ENCODE results near the gene RNF214. TPM values are rescaled to one million over a fixed set of nuclear protein-coding genes. Genes with fewer than 3 reads are reported as not detected.

RNF214 gene
- total RNA-seq, 1 donor from 2014 or later = 5.8 TPM

GRCh38 chr11:117313828-117314768 is 81.6 kb downstream of the RNF214 start:
- FAIRE-seq (peak; percentile 36), DNase-seq (ENCODE audit: low read depth) (no peak)
- H3K36me3 ChIP-seq (ENCODE audit: control insufficient read depth, insufficient read depth, low read length) = no peaks in the 10 kb centered on the region
- H3K27me3 ChIP-seq (ENCODE audit: control insufficient read depth, insufficient read depth, low read length) = no peaks in the 10 kb centered on the region
- TF ChIP-seq, protein P1, sequence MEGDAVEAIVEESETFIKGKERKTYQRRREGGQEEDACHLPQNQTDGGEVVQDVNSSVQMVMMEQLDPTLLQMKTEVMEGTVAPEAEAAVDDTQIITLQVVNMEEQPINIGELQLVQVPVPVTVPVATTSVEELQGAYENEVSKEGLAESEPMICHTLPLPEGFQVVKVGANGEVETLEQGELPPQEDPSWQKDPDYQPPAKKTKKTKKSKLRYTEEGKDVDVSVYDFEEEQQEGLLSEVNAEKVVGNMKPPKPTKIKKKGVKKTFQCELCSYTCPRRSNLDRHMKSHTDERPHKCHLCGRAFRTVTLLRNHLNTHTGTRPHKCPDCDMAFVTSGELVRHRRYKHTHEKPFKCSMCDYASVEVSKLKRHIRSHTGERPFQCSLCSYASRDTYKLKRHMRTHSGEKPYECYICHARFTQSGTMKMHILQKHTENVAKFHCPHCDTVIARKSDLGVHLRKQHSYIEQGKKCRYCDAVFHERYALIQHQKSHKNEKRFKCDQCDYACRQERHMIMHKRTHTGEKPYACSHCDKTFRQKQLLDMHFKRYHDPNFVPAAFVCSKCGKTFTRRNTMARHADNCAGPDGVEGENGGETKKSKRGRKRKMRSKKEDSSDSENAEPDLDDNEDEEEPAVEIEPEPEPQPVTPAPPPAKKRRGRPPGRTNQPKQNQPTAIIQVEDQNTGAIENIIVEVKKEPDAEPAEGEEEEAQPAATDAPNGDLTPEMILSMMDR (IDR thresholded peaks at IDR 0.05; ENCODE audit: insufficient read depth, low read length, severe bottlenecking) = no peak
- H3K4me3 ChIP-seq (ENCODE audit: low read depth, low read length) = no peak overlapping the region

DNA sequence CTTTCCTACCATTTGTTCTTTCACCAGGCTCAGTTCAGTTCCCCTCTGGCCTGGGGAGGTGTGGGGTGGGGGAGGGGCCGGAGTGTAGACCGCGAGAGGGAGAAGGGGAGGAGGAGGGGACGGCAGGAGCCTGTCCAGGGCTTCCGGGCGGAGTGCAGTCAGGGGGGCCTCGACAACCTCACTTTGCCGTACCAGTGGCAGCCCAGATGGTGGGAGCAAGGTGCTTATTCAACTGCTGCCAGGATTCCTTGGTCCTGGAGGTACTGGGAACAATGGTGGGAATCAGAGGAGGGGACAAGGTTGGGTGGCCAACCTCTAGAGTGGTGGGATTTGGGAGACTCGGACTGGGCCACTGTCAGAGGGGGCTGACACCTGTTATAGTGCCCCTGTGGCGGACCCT is 82.4 kb downstream of the RNF214 start:
- DNase-seq (ENCODE audit: low read depth) = no peak
- no peak for FAIRE-seq
- H3K36me3 ChIP-seq (ENCODE audit: control insufficient read depth, insufficient read depth, low read length) = no peaks in the 10 kb centered on the region
- no peaks in the 10 kb centered on the region for H3K27me3 ChIP-seq (ENCODE audit: control insufficient read depth, insufficient read depth, low read length)
- TF ChIP-seq, protein P1 (IDR thresholded peaks at IDR 0.05; ENCODE audit: insufficient read depth, low read length, severe bottlenecking) = no peak
- peak overlapping the region; percentile 63 for H3K4me3 ChIP-seq (ENCODE audit: low read depth, low read length)

DNA sequence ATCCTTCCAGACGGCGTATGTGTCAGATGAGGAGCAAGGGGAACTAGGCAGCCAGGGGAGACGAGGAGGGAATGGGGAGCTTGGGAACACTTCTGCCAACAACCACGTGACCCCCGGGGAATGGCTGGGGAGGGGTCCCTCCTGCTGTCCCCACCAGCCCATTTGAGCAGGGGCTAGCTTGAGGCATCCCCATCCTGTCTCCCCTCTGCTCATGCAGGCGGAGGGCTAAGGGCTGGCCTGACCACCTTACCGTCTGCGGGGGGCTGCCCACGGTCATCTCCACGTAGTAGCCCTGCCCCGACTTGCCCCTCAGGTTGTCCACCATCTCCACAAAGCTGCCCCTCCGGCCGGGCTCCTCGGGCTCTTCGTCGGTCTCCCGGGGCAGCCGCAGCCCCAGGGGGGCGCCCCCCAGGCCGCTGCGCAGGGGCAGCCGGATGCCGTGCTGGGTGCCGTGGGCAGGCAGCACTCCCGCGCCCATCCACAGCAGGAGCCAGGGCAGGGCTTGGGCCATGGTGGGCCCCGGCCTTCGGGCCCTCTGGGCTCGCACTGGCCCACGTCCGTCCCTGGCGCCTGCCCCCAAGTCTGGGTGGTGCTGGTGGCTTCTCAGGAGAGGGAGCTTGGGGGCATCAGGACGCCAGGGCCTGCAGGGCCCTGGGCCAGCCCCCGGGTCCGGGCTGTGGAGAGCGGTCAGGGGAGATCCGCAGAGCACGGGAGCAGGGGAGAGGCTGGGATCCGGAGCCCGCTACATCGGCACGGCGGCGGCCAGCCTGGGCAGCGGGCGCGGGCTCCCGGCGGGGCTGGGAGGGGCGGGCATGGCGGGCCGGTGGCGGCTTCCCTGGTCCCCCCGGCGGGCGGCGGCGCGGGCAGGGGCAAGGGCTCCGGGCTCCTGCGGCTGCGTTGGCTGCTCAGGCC is 83.1 kb downstream of the RNF214 start:
- Histone ChIP-seq H3K27me3 (ENCODE audit: control insufficient read depth, insufficient read depth, low read length) (no peaks in the 10 kb centered on the region), H3K36me3 (ENCODE audit: control insufficient read depth, insufficient read depth, low read length) (no peaks in the 10 kb centered on the region), H3K4me3 (ENCODE audit: low read depth, low read length) (peak overlapping the region; percentile 63)
- no peak for FAIRE-seq
- TF ChIP-seq, protein P1 (IDR thresholded peaks at IDR 0.05; ENCODE audit: insufficient read depth, low read length, severe bottlenecking) = no peak
- no peak for DNase-seq (ENCODE audit: low read depth)

DNA sequence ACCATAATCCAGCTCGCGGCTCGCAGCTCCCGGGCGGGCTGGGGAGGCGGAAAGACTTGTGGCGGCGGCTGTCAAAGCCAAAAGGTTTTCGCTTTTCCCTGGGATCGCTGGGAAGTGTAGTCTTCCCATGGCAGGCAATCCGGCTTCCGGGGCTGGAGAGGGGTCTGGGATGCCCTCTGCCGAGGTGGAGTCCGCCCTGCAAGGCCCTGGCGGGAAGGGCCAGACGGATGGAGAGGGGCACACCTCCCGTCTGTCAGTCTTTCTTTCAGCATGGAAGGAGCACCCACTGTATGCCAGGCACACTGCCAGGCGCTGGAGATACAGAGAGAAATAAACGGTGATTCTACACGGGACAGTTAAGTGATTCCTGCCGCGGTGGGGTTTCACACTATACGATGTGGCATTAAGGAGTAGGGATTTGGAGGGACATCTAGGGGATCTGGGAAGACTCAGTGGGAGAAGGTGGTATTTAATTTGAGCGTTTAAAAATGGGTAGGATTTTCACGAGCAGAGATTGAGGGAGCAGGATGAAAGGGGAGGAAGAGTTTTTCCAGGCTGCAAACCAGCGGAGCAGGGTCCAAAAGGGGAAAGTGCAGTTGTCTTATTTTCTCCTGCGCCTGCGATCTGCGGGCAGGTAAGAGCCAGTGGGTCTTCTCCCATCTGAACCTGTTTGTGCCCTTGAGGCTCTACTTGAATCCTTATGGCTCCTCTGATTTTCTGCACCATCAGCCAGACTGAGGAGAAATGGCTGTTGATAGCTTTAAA is 83.9 kb downstream of the RNF214 start, which contains the start of gene BACE1:
Gene BACE1 (minus strand): TSS at position 60 of the 765 bp plus-strand sequence. CDS start 461 bp downstream, outside the sequence.
- DNase-seq (ENCODE audit: low read depth) (peak; percentile 63), FAIRE-seq (no peak)
- Histone ChIP-seq H3K27me3 (ENCODE audit: control insufficient read depth, insufficient read depth, low read length) (no peaks in the 10 kb centered on the region), H3K4me3 (ENCODE audit: low read depth, low read length) (peak within 1 kb of the TSS; percentile 63), H3K36me3 (ENCODE audit: control insufficient read depth, insufficient read depth, low read length) (no peaks in the 10 kb centered on the region)
- TF ChIP-seq, protein P1 (IDR thresholded peaks at IDR 0.05; ENCODE audit: insufficient read depth, low read length, severe bottlenecking) = no peak

- DNase-seq (ENCODE audit: low read depth) = no peak
- no peaks in the 10 kb centered on the region for H3K27me3 ChIP-seq (ENCODE audit: control insufficient read depth, insufficient read depth, low read length)
- no peak overlapping the region for H3K4me3 ChIP-seq (ENCODE audit: low read depth, low read length)
- TF ChIP-seq, protein P1 (IDR thresholded peaks at IDR 0.05; ENCODE audit: insufficient read depth, low read length, severe bottlenecking) = no peak
- FAIRE-seq = no peak
- no peaks in the 10 kb centered on the region for H3K36me3 ChIP-seq (ENCODE audit: control insufficient read depth, insufficient read depth, low read length)
Measured at GRCh38 chr11:117318738-117319137, 86.3 kb downstream of the RNF214 start.
